ENCODE results near the gene GBP5.

- TF ChIP-seq, protein P1, sequence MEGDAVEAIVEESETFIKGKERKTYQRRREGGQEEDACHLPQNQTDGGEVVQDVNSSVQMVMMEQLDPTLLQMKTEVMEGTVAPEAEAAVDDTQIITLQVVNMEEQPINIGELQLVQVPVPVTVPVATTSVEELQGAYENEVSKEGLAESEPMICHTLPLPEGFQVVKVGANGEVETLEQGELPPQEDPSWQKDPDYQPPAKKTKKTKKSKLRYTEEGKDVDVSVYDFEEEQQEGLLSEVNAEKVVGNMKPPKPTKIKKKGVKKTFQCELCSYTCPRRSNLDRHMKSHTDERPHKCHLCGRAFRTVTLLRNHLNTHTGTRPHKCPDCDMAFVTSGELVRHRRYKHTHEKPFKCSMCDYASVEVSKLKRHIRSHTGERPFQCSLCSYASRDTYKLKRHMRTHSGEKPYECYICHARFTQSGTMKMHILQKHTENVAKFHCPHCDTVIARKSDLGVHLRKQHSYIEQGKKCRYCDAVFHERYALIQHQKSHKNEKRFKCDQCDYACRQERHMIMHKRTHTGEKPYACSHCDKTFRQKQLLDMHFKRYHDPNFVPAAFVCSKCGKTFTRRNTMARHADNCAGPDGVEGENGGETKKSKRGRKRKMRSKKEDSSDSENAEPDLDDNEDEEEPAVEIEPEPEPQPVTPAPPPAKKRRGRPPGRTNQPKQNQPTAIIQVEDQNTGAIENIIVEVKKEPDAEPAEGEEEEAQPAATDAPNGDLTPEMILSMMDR (conservative IDR thresholded peaks at IDR 0.05 in 1 of 2, IDR thresholded peaks at IDR 0.05 in 1 of 2; ENCODE audit: extremely low read depth in 1 of 2, insufficient read depth in 1 of 2, low read depth in 1 of 2, low read length in 2 of 2), result no peak
- TF ChIP-seq EZH2 (IDR thresholded peaks at IDR 0.05; ENCODE audit: borderline replicate concordance, low read length), result no peak
Measured at GRCh38 chr1:89302697-89303332, 30.2 kb upstream of the GBP5 start.

Data from mammary epithelial cell (primary cell).